Measurements from ENCODE around the gene TTLL8.

- TF ChIP-seq CTCF (tag by site-specific recombination; IDR thresholded peaks at IDR 0.05) = no peak
- no peak for TF ChIP-seq ZNF48 (tag by site-specific recombination; IDR thresholded peaks at IDR 0.05)
- TF ChIP-seq REPIN1 (tag by site-specific recombination; IDR thresholded peaks at IDR 0.05; ENCODE audit: low read depth) = no peak
- TF ChIP-seq ZNF549 (tag by site-specific recombination; IDR thresholded peaks at IDR 0.05) = no peak
- TF ChIP-seq YY1 (tag by site-specific recombination; IDR thresholded peaks at IDR 0.05) = no peak
Measured at GRCh38 chr22:50049299-50050195, 8.6 kb downstream of the TTLL8 start.

Data from HEK293 (cell line).